ENCODE measurements around the gene TACR2.

Gene TACR2

GRCh38 chr10:69416695-69417094 lies at the start of gene TACR2:
TACR2 (minus strand) TSS chr10:69416918; CDS start chr10:69416323, 595 bp downstream.
- Histone ChIP-seq H3K9ac (no peak within 1 kb of the TSS), H2AFZ (ENCODE audit: low read depth) (no peak within 1 kb of the TSS), H3K36me3 (ENCODE audit: insufficient read depth) (no peaks in the 10 kb centered on the region), H3K27ac (no peak within 1 kb of the TSS), H3K4me3 (IDR thresholded peaks at IDR 0.05; ENCODE audit: insufficient read depth, low read depth, low read length) (no peak within 1 kb of the TSS), H4K20me1 (ENCODE audit: insufficient read depth) (no peaks in the 10 kb centered on the region), H3K27me3 (ENCODE audit: insufficient read depth, low read depth) (no peaks in the 10 kb centered on the region), H3K79me2 (ENCODE audit: insufficient read depth, low read depth) (no peaks in the 10 kb centered on the region), H3K4me2 (no peak within 1 kb of the TSS), H3K4me1 (ENCODE audit: low read depth, poor library complexity, severe bottlenecking) (peaks cover 4% of the 10 kb centered on the region)
- no peak for TF ChIP-seq CTCF (conservative IDR thresholded peaks at IDR 0.05; ENCODE audit: low read depth, low read length)

GRCh38 chr10:69466158-69466490 lies 49.4 kb upstream of the TACR2 start:
- H3K79me2 ChIP-seq (ENCODE audit: insufficient read depth, low read depth): no peaks in the 10 kb centered on the region
- no peak overlapping the region for H3K9ac ChIP-seq
- no peak overlapping the region for H2AFZ ChIP-seq (ENCODE audit: low read depth)
- no peak for TF ChIP-seq CTCF (conservative IDR thresholded peaks at IDR 0.05; ENCODE audit: low read depth, low read length)
- H3K4me3 ChIP-seq (IDR thresholded peaks at IDR 0.05; ENCODE audit: insufficient read depth, low read depth, low read length): no peak overlapping the region
- H3K4me1 ChIP-seq (ENCODE audit: low read depth, poor library complexity, severe bottlenecking): peaks cover 10% of the 10 kb centered on the region
- H3K36me3 ChIP-seq (ENCODE audit: insufficient read depth): no peaks in the 10 kb centered on the region
- H3K27me3 ChIP-seq (ENCODE audit: insufficient read depth, low read depth): no peaks in the 10 kb centered on the region
- H4K20me1 ChIP-seq (ENCODE audit: insufficient read depth): no peaks in the 10 kb centered on the region
- H3K4me2 ChIP-seq: no peak overlapping the region
- no peak overlapping the region for H3K27ac ChIP-seq

- peaks cover 8% of the 10 kb centered on the region for H3K4me1 ChIP-seq (ENCODE audit: low read depth, poor library complexity, severe bottlenecking)
- no peak overlapping the region for H3K27ac ChIP-seq
- no peaks in the 10 kb centered on the region for H3K79me2 ChIP-seq (ENCODE audit: insufficient read depth, low read depth)
- TF ChIP-seq CTCF (conservative IDR thresholded peaks at IDR 0.05; ENCODE audit: low read depth, low read length): no peak
- H3K4me3 ChIP-seq (IDR thresholded peaks at IDR 0.05; ENCODE audit: insufficient read depth, low read depth, low read length): no peak overlapping the region
- no peak overlapping the region for H3K4me2 ChIP-seq
- no peak overlapping the region for H2AFZ ChIP-seq (ENCODE audit: low read depth)
- H3K9ac ChIP-seq: no peak overlapping the region
- H3K27me3 ChIP-seq (ENCODE audit: insufficient read depth, low read depth): no peaks in the 10 kb centered on the region
- H3K36me3 ChIP-seq (ENCODE audit: insufficient read depth): no peaks in the 10 kb centered on the region
- H4K20me1 ChIP-seq (ENCODE audit: insufficient read depth): no peaks in the 10 kb centered on the region
Observed at GRCh38 chr10:69465457-69466157, 48.9 kb upstream of the TACR2 start.

- no peak for TF ChIP-seq CTCF (conservative IDR thresholded peaks at IDR 0.05; ENCODE audit: low read depth, low read length)
- Histone ChIP-seq H3K9ac (no peak overlapping the region), H3K79me2 (ENCODE audit: insufficient read depth, low read depth) (no peaks in the 10 kb centered on the region), H3K36me3 (ENCODE audit: insufficient read depth) (no peaks in the 10 kb centered on the region), H2AFZ (ENCODE audit: low read depth) (no peak overlapping the region), H4K20me1 (ENCODE audit: insufficient read depth) (no peaks in the 10 kb centered on the region), H3K4me2 (no peak overlapping the region), H3K4me1 (ENCODE audit: low read depth, poor library complexity, severe bottlenecking) (peaks cover 8% of the 10 kb centered on the region), H3K27ac (no peak overlapping the region), H3K4me3 (IDR thresholded peaks at IDR 0.05; ENCODE audit: insufficient read depth, low read depth, low read length) (no peak overlapping the region), H3K27me3 (ENCODE audit: insufficient read depth, low read depth) (no peaks in the 10 kb centered on the region)
Observed at GRCh38 chr10:69464801-69465401, 48.2 kb upstream of the TACR2 start.

Measured in KMS-11 (cell line).